ENCODE results near the gene AKAP13.

DNA sequence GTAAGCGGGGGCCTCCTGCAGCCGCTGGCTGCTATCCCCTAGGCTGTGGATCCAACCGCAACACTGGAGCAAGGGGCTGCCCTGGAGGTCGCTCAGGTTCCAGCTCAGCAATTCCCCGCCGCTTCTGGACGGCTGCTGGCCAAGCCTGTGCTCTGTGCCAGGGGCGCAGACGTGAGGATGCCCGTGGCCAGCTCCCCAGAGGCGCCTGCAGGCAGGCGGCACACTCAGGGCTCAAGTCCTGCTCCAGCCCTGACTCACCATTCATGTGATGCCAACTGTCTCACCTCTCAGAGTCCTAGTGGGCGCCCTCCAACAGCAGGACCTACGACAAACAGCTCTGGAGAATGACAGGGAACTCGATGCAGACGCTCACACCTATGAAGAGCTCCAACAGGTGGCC lies 382.8 kb downstream of the AKAP13 start:
- TF ChIP-seq ZNF121 (tag by site-specific recombination; IDR thresholded peaks at IDR 0.05), result no peak
- no peak for TF ChIP-seq ZNF174 (tag by site-specific recombination; IDR thresholded peaks at IDR 0.05)
- TF ChIP-seq, protein P1, sequence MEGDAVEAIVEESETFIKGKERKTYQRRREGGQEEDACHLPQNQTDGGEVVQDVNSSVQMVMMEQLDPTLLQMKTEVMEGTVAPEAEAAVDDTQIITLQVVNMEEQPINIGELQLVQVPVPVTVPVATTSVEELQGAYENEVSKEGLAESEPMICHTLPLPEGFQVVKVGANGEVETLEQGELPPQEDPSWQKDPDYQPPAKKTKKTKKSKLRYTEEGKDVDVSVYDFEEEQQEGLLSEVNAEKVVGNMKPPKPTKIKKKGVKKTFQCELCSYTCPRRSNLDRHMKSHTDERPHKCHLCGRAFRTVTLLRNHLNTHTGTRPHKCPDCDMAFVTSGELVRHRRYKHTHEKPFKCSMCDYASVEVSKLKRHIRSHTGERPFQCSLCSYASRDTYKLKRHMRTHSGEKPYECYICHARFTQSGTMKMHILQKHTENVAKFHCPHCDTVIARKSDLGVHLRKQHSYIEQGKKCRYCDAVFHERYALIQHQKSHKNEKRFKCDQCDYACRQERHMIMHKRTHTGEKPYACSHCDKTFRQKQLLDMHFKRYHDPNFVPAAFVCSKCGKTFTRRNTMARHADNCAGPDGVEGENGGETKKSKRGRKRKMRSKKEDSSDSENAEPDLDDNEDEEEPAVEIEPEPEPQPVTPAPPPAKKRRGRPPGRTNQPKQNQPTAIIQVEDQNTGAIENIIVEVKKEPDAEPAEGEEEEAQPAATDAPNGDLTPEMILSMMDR (tag by site-specific recombination; IDR thresholded peaks at IDR 0.05), result no peak
- TF ChIP-seq ZNF544 (tag by site-specific recombination; IDR thresholded peaks at IDR 0.05), result no peak
- no peak for TF ChIP-seq ZNF423 (tag by site-specific recombination; IDR thresholded peaks at IDR 0.05)
- no peak for TF ChIP-seq ZFP41 (tag by site-specific recombination; IDR thresholded peaks at IDR 0.05; ENCODE audit: borderline replicate concordance)
- no peak for TF ChIP-seq ZNF24 (tag by site-specific recombination; IDR thresholded peaks at IDR 0.05)
- TF ChIP-seq SP3 (tag by site-specific recombination; IDR thresholded peaks at IDR 0.05), result no peak

Measured in HEK293 (cell line).